HS-27A (cell line): ENCODE measurements around the gene LAMA5.

Experiments used
- DNase-seq: peaks from one replicate; pipeline ENCODE4 v3.0.0-alpha.2; 2012; ENCODE audit warnings: low read depth, missing footprints

The LAMA5 gene

DNA sequence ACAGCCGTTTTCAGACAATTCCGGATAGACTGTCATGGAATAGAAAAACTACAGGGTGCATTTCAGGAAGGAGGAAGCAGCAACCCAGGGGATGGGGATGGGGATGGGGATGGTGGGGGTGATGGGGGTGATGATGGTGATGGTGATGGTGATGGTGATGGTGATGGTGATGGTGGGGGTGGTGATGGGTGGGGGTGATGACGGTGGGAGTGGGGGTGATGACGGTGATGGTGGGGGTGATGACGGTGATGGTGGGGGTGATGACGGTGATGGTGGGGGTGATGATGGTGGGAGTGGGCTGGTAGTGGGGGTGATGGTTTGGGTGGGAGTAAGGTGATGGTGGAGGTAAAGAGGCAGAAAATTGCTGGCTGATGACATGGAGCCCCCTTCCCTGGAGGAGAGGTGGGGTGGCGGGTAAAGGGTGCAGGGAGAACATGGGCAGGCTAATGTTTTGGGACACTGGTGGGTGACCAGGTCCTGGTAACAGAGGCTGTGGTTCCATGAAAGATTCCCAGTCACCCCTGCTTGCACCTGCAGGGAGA lies 17.5 kb downstream of the LAMA5 start:
- DNase-seq, result no peak

GRCh38 chr20:62348604-62349003 lies 18.5 kb downstream of the LAMA5 start:
- DNase-seq, result no peak

DNA sequence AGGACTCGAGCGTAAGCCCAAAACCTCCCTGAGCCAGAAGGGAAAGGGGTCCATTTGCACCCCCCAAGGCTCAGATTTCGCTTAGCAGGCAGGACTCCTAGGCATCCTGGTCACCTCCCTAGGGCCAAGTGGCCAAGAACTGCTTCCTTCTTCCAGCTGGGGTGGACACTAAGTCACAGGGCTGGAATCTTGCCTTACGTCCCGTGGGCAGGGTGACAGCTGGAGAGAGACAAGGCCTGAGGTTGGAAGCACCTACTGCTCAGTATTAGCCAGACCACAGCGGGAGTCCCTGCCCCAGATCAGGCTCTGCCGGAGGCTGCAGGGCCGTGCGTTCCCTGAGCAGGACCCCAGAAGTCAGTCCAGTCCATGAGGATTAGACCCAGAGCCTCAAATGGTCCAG lies 19.7 kb downstream of the LAMA5 start:
- no peak for DNase-seq

DNA sequence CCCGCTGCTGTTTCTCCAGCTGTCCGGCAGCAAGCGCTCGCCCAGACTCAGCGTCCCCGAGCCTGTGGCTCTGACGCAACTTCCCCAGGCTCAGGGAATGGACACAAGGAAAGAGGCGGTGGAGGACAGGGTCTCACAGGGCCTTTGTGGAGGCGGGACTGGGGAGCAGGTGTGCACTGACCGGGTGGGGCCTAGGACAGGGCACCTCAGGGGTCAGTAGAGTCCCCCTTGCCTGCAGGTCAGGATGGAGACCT lies 20.0 kb downstream of the LAMA5 start:
- no peak for DNase-seq

DNA sequence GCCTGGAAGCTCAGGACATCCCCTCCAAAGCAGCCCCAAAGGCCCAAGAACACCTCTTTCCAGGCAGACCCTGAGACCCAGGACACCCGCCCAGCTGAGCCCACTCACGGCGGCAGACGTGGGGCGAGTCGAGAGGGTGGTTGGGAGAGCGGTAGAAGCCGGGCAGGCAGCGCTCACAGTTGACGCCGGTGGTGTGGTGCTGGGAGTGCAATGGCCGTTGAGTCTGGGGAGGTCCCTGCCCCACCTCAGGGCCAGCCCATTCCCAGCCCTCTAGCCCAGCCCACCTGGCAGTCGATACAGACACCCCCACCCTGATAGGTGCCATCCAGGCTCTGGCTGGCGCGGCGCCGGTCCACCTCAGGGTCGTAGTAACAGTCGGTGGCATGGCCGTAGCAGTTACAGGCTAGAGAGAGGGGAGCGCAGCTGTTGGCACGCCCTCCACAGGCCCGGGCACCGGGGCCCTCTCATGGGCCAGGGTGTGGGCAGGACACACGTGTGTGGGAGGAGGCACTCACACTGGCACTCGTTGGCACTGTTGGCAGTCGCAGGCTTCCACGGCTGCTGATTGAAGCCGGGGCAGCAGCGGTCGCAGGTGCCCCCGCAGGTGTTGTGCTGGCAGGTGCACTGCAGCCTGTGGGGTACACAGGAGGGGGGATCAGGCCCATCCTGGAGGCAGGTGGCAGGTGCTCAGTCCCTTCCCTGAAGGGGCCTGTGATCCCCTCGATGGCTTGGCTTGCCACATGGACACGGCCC lies 20.5 kb downstream of the LAMA5 start:
- DNase-seq, result no peak

DNA sequence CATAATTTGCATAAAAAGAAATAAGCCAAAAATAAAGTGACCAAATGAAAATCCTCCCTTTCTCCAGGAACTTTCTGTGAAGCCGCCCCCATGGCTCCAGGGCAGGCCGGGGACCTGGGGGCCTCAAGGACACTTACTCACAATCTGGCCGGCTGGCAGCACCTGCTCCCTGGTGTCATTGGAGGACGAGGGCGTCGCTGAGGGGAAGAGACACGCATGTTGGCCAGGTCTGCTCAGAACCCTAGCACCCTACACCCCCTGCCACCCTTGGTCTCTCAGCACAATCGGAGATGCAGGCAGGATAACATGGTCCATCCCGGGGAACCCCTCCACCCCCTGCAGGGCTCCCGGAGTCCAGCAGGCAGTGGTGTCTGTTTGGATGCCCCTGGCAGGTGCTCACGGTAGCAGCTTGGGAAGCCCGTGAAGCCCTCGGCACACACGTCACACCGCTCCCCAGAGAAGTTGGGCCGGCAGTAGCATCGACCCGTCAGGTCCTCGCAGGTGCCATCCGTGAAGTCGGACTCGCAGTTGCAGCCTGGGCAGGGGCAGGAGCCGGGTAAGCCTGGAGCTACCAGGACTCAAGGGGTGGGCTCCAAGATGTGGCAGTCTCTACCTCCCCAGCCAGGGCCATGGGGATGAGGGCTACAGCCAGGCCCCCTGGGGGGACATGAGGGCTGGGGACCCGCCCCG lies 21.3 kb downstream of the LAMA5 start:
- no peak for DNase-seq

DNA sequence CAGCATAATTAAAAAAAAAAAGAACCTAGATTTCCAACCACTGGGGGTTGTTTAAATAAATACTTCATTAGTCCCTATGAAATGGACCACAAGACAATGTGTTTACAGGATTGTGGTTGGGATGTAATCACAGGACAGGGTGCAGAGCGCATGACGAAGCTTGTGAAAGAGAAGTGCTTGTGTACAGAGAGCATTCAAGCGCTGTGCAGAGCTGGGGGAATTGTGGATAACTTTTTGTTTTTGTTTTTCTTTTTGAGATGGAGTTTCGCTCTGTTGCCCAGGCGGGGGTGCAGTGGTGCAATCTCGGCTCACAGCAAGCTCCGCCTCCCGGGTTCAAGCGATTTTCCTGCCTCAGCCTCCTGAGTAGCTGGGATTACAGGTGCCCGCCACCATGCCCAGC lies 22.3 kb downstream of the LAMA5 start:
- no peak for DNase-seq

DNA sequence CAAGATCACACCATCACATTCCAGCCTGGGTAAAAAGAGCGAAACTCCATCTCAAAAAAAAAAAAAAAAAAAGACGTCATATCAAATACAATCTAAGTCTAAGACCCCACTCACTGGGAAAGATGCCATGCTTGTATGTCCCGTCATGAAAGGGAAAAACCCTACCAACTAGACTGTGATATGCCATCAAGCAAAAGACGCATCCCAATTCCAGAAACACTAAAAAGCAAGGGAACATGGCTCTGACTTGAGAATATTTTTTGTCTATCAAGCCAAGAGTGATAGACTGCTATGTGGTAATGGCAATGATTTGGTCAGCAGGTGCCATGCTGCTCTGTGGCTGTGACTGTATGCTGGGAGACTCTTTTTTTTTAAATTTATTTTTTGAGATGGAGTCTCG lies 23.0 kb downstream of the LAMA5 start:
- no peak for DNase-seq

- no peak for DNase-seq
Measured at GRCh38 chr20:62342910-62343309, 24.2 kb downstream of the LAMA5 start.

- DNase-seq, result no peak
Measured at GRCh38 chr20:62339647-62340062, 27.5 kb downstream of the LAMA5 start.

GRCh38 chr20:62338294-62338620 lies 28.9 kb downstream of the LAMA5 start:
- no peak for DNase-seq

GRCh38 chr20:62337558-62338293 lies 29.4 kb downstream of the LAMA5 start:
- no peak for DNase-seq

- DNase-seq, result no peak
Measured at GRCh38 chr20:62336775-62337557, 30.1 kb downstream of the LAMA5 start.

DNA sequence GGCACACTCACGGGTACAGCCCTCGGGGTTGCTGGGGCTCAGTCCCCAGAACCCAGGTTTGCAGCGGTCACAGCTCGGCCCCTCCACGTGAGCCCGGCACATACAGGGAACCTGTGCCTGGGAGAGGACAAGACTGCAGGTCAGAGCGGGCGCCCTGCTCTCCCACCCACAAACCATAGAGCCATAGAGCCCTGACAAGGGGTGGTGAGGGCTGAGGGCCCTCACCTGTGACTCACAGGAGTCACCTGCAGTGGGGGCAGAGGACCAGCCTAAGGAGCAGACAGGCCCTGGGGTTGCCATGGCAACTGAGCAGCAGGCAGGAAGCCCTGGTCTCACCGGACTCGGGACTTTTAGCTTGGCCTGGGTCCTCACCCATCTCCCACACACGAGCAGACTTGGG lies 30.8 kb downstream of the LAMA5 start:
- no peak for DNase-seq

- DNase-seq, result no peak
Measured at GRCh38 chr20:62335532-62335931, 31.6 kb downstream of the LAMA5 start.

DNA sequence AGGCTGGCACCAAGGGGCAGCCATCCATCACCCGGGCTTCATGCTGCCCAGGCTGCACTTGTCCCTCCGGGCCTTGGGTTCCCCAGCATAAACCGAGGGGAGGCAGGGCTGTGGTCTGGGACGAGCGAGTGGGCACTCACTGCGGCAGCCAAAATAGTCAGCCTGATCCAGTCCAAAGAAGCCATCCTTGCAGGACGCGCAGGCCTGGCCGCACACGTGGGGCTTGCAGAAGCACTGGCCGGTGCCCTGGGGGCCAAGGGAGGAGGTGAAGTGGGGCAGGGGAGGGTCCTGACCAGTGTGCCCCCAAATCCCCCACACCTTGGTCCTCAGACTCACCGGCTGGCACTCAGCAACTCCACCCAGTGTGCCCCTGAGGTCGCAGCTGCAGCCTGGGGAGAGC lies 32.2 kb downstream of the LAMA5 start:
- no peak for DNase-seq

DNA sequence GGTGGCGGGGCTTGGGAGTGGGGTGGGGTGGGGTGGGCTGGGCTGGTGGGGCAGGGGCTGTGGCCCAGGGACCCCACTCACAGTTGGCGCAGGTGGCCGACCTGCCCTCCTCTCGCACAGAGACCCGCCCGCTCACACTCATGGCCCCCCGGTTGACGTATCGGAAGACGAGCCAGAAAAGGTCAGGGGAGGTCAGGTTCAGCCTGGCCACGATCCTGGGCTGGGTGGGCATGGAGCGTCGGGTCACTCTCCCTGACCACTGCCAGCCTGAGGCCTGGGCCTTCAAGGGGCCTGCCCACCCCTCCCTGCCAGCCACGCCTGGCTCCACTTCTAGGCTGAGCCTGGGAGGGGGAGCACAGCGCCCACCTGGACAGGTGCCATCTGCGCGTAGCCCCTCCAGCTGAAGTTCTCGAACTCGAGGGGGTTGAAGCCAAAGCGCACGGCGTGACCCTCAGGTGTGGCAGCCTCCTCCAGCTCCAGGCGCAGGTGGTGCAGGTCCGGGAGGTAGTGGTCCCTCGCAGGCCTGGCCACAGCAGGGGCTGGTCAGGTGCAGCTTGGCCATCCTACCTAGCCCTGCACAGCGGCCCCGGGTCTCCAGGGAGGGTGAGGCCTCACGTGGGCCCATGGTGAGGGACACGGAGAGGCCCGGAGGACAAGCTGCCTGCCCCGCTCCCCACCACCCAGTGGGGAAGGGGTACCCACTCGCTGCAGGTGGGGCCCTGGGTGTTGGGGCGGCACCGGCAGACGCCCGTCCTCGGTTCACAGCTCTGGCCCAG lies 33.1 kb downstream of the LAMA5 start:
- no peak for DNase-seq

DNA sequence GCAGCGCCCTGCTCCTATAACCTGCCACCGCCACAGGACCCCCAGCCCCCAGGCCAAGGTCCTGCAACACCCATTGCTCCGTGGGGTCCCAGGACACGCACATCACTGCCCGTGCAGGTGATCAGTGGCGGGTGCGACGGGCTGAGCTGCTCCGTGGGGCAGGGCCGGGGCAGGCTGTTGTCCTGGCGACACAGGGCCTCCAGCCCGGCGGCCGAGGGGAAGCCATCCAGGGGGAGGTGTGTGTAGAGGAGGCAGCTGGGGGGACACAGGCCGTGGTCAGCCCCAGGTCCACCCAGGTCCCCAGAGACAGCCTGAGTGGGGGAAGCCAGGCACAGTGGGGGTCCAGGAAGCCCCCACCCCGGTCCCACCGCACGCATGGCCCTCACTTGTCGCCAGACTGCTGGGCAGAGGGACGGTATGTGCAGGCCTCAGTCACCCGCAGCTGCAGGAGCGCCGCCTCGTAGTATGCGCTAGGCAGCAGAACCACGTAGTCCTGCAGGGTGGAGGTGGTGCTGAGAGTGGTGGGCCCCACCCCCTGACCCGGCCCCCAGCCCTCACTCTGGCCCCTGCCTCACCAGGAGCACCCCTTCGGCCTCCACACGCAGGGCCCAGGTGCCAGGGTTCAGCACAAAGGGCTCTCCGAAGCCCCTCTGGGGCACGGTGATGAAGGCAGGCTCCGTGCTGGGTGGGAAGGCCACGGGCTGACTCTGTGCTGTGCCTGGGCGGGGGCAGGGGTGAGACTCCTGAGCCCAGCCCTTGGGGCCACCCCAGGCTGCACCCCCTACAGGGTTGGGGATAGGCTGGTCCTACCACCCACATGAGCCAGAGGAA lies 33.9 kb downstream of the LAMA5 start:
- DNase-seq, result no peak

DNA sequence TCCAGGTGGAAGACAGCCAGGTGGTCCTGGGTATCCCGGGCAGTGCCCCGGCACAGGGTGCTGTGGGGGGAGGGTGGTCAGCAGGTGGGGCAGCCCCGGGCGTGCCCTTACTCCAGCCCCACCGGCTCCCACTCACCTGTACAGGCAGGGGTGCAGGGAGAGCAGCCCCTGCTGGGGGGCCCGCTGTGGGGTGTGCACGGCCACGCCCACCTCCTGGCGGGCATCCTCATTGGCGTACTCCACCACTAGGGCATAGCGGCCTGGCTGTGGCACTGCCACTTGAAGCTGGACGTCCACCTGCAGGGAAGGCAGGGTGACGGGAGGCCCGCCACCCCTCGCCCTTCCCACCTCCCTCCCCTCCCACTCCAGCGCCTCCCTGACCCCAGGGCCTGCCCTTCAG lies 34.7 kb downstream of the LAMA5 start:
- no peak for DNase-seq

GRCh38 chr20:62331347-62331746 lies 35.8 kb downstream of the LAMA5 start:
- DNase-seq, result no peak
